Osteoblast (primary cell): Measurements from ENCODE around the gene AGER. TPM values are rescaled to one million over a fixed set of nuclear protein-coding genes. Genes with fewer than 3 reads are reported as not detected.

Source experiments
- DNase-seq: peaks from one replicate; pipeline ENCODE4 v3.0.0; 2011; ENCODE audit warnings: low spot score, mixed read lengths; ENCODE audit not compliant: insufficient read length; ENCODE audit errors: missing footprints
- H2AFZ ChIP-seq: 2 replicates; pipeline ENCODE4 v1.6.0; 2011; ENCODE audit warnings: mild to moderate bottlenecking, low read length
- H3K27ac ChIP-seq: 2 replicates; pipeline ENCODE4 v1.5.1; 2011; ENCODE audit warnings: mild to moderate bottlenecking, low read depth, low read length, moderate library complexity
- H3K27me3 ChIP-seq: 2 replicates; pipeline ENCODE4 v1.6.0; 2012; ENCODE audit warnings: mild to moderate bottlenecking, control low read depth, inconsistent platforms, low read length, moderate library complexity; ENCODE audit not compliant: insufficient read depth
- H3K36me3 ChIP-seq: 2 replicates; pipeline ENCODE4 v1.5.1; 2011; ENCODE audit warnings: mild to moderate bottlenecking, low read length, control low read depth, moderate library complexity; ENCODE audit not compliant: insufficient read depth
- H3K4me1 ChIP-seq: 2 replicates; pipeline ENCODE4 v1.5.1; 2011; ENCODE audit warnings: mild to moderate bottlenecking, low read length, control low read depth, moderate library complexity; ENCODE audit not compliant: insufficient read depth
- H3K4me2 ChIP-seq: 2 replicates; pipeline ENCODE4 v1.6.0; 2011; ENCODE audit warnings: mild to moderate bottlenecking, low read length; ENCODE audit not compliant: insufficient read depth
- H3K4me3 ChIP-seq: fragments of 200-600 bp; sonication (generic); 3 replicates; pipeline ENCODE4 v1.5.1; 2012; ENCODE audit warnings: mild to moderate bottlenecking, low read length, inconsistent platforms; ENCODE audit not compliant: insufficient read depth
- H3K79me2 ChIP-seq: 2 replicates; pipeline ENCODE4 v1.6.0; 2012; ENCODE audit warnings: mild to moderate bottlenecking, low read length, control low read depth, inconsistent platforms; ENCODE audit not compliant: insufficient read depth
- H3K9me3 ChIP-seq: 2 replicates; pipeline ENCODE4 v1.5.1; 2011; ENCODE audit warnings: low read depth, low read length, control low read depth
- H4K20me1 ChIP-seq: 2 replicates; pipeline ENCODE4 v1.6.0; 2012; ENCODE audit warnings: mild to moderate bottlenecking, low read length, control low read depth; ENCODE audit not compliant: insufficient read depth
- CTCF ChIP-seq: IDR thresholded peaks from 2 replicates; pipeline ENCODE4 v1.5.1; 2011; ENCODE audit warnings: mild to moderate bottlenecking, low read depth, low read length, moderate library complexity; ENCODE audit errors: extremely low read depth
- total RNA-seq: library from RNA; depleted of rRNA; stranded (reverse); fragments of >200 nt; gene quantifications from 2 replicates; pipeline ENCODE4 v1.2.3, GENCODE V29; 2012

The AGER gene
- total RNA-seq, 1 donor: under 0.01 TPM

GRCh38 chr6:32163559-32164258 is 20.3 kb downstream of the AGER start:
- no peaks in the 10 kb centered on the region for H4K20me1 ChIP-seq
- DNase-seq: peak; percentile 37

GRCh38 chr6:32158052-32158451 is 26.0 kb downstream of the AGER start:
- Histone ChIP-seq H3K4me2 (no peak overlapping the region), H4K20me1 (peaks cover 6% of the 10 kb centered on the region), H3K36me3 (peaks cover 20% of the 10 kb centered on the region), H3K27ac (no peak overlapping the region), H3K9me3 (no peaks in the 10 kb centered on the region), H3K4me1 (peaks cover 12% of the 10 kb centered on the region), H2AFZ (no peak overlapping the region), H3K27me3 (no peaks in the 10 kb centered on the region), H3K79me2 (peaks cover 18% of the 10 kb centered on the region), H3K4me3 (no peak overlapping the region)
- peak; percentile 22 for DNase-seq
- no peak for TF ChIP-seq CTCF

More at GRCh38 chr6:32163559-32164258, 20.3 kb downstream of the AGER start:
- no peaks in the 10 kb centered on the region for H3K79me2 ChIP-seq
- H3K4me1 ChIP-seq: peaks cover under 1% of the 10 kb centered on the region
- no peak overlapping the region for H3K4me3 ChIP-seq
- H3K27me3 ChIP-seq: no peaks in the 10 kb centered on the region
- no peak overlapping the region for H3K27ac ChIP-seq
- H3K36me3 ChIP-seq: peaks cover 22% of the 10 kb centered on the region
- H3K9me3 ChIP-seq: no peaks in the 10 kb centered on the region
- TF ChIP-seq CTCF: no peak
- H2AFZ ChIP-seq: no peak overlapping the region
- H3K4me2 ChIP-seq: no peak overlapping the region

- Histone ChIP-seq H3K4me1 (peaks cover 24% of the 10 kb centered on the region), H3K79me2 (peaks cover 18% of the 10 kb centered on the region), H3K27me3 (no peaks in the 10 kb centered on the region), H3K4me2 (no peak overlapping the region), H2AFZ (no peak overlapping the region), H3K36me3 (peaks cover 14% of the 10 kb centered on the region), H3K4me3 (no peak overlapping the region), H3K27ac (no peak overlapping the region), H3K9me3 (no peaks in the 10 kb centered on the region), H4K20me1 (peaks cover 6% of the 10 kb centered on the region)
- no peak for DNase-seq
- no peak for TF ChIP-seq CTCF
Measured at GRCh38 chr6:32156891-32157290, 27.2 kb downstream of the AGER start.

GRCh38 chr6:32154514-32155161 is 29.4 kb downstream of the AGER start:
- Histone ChIP-seq H3K36me3 (peaks cover 14% of the 10 kb centered on the region), H3K27me3 (peaks cover 3% of the 10 kb centered on the region), H3K27ac (peak overlapping the region; percentile 90), H2AFZ (peak overlapping the region; percentile 97), H4K20me1 (peaks cover 6% of the 10 kb centered on the region), H3K4me3 (peak overlapping the region; percentile 97), H3K79me2 (peaks cover 18% of the 10 kb centered on the region), H3K4me2 (peak overlapping the region; percentile 91), H3K9me3 (no peaks in the 10 kb centered on the region), H3K4me1 (peaks cover 24% of the 10 kb centered on the region)
- DNase-seq: peak; percentile 83
- peak; percentile 54 for TF ChIP-seq CTCF
